Type B pancreatic cell (in vitro differentiated cells): ENCODE results near the gene OTOF. TPM values are rescaled to one million over a fixed set of nuclear protein-coding genes. Genes with fewer than 3 reads are reported as not detected.
A peak's percentile ranks its signal among the peaks of the same experiment; 100 is the strongest.

ENCODE experiments used
- DNase-seq: peaks from one replicate; pipeline ENCODE4 v3.0.0; 2021; ENCODE audit warnings: mixed read lengths; ENCODE audit not compliant: unreplicated experiment; ENCODE audit errors: extremely low spot score
- H3K27ac Mint-ChIP-seq: 2 replicates; pipeline ENCODE4 v1.8.0; 2021; ENCODE audit warnings: mild to moderate bottlenecking, mixed read lengths
- H3K27me3 Mint-ChIP-seq: 2 replicates; pipeline ENCODE4 v1.8.0; 2021; ENCODE audit warnings: mixed read lengths
- H3K36me3 Mint-ChIP-seq: 2 replicates; pipeline ENCODE4 v1.8.0; 2021; ENCODE audit warnings: mixed read lengths
- H3K4me1 Mint-ChIP-seq: one replicate; pipeline ENCODE4 v1.8.0; 2021; ENCODE audit warnings: mixed read lengths; ENCODE audit not compliant: unreplicated experiment
- H3K4me3 Mint-ChIP-seq: 2 replicates; pipeline ENCODE4 v1.8.0; 2021; ENCODE audit warnings: mild to moderate bottlenecking, mixed read lengths
- H3K9me3 Mint-ChIP-seq: 2 replicates; pipeline ENCODE4 v1.8.0; 2021; ENCODE audit warnings: mixed read lengths
- total RNA-seq: library from RNA; stranded (reverse); gene quantifications from 2 replicates; pipeline ENCODE4 v1.2.1, GENCODE V29; 2021; ENCODE audit warnings: low replicate concordance
- TF ChIP-seq, protein P1 (sequence below): fragments of 200-600 bp; sonication (generic); conservative IDR thresholded peaks from 2 replicates; pipeline ENCODE4 v1.5.0; 2021; ENCODE audit warnings: antibody characterized with exemption, mild to moderate bottlenecking

Gene OTOF
- total RNA-seq, 1 donor from 2014 or later: 0.05 TPM

- TF ChIP-seq, protein P1, sequence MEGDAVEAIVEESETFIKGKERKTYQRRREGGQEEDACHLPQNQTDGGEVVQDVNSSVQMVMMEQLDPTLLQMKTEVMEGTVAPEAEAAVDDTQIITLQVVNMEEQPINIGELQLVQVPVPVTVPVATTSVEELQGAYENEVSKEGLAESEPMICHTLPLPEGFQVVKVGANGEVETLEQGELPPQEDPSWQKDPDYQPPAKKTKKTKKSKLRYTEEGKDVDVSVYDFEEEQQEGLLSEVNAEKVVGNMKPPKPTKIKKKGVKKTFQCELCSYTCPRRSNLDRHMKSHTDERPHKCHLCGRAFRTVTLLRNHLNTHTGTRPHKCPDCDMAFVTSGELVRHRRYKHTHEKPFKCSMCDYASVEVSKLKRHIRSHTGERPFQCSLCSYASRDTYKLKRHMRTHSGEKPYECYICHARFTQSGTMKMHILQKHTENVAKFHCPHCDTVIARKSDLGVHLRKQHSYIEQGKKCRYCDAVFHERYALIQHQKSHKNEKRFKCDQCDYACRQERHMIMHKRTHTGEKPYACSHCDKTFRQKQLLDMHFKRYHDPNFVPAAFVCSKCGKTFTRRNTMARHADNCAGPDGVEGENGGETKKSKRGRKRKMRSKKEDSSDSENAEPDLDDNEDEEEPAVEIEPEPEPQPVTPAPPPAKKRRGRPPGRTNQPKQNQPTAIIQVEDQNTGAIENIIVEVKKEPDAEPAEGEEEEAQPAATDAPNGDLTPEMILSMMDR: no peak
- Mint-ChIP-seq H3K9me3 (no peaks in the 10 kb centered on the region), H3K4me1 (no peaks in the 10 kb centered on the region), H3K27me3 (no peaks in the 10 kb centered on the region), H3K27ac (no peak overlapping the region), H3K4me3 (no peak overlapping the region), H3K36me3 (no peaks in the 10 kb centered on the region)
- DNase-seq: no peak
These were observed 22.8 kb downstream of the OTOF start for GRCh38 chr2:26455037-26455669.

- TF ChIP-seq, protein P1: no peak
- H3K4me3 Mint-ChIP-seq: no peak overlapping the region
- H3K4me1 Mint-ChIP-seq: no peaks in the 10 kb centered on the region
These were observed 23.3 kb downstream of the OTOF start for GRCh38 chr2:26454561-26455001.

DNA sequence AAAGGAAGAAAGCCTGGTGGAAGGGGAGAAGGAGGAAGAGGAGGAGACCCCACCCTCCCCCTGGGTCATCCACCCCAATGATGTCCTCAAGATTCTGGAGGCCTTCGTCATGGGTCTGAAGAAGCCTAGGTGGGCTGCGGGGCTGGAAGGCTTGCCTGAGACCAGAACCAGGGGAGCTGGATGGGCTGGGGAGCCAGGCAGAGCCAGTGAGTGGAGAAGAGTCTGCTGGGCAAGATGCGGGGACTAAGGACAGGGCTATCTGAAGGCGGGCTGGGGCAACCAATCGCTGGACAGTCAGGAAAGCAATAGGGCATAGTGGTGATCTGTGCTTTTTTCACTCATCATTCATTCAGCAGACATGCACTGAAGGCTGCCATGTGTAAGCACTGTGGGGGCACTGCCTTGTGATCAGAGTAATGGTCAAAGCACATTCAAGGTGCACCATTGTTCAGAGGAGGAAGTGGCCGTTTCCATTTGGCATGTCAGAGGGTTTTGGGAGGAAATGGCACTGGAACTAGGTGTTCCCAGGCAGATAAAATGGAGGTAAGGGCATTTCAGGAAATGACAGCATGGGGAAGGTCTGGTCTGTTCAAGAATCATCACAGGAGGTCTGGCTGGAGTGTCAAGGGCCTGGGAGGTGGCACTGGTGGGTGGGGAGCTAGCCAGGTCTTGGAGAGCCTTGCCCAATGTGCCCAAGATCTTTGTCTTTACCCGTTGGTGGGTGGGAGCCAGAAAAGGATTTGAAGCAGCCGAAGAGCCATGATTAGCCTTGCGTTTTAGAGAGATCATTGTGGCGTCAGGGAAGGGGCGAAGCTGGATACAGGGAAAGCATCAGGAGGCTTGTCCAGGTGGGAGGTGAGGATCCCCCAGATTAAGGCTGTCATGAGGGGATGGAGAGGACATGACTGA lies 24.2 kb downstream of the OTOF start:
- H3K27me3 Mint-ChIP-seq: no peaks in the 10 kb centered on the region
- TF ChIP-seq, protein P1: no peak
- H3K27ac Mint-ChIP-seq: no peak overlapping the region
- no peaks in the 10 kb centered on the region for H3K4me1 Mint-ChIP-seq
- H3K9me3 Mint-ChIP-seq: no peaks in the 10 kb centered on the region
- H3K36me3 Mint-ChIP-seq: no peaks in the 10 kb centered on the region
- no peak overlapping the region for H3K4me3 Mint-ChIP-seq
- no peak for DNase-seq

More at GRCh38 chr2:26454561-26455001, 23.3 kb downstream of the OTOF start:
- Mint-ChIP-seq H3K27ac (no peak overlapping the region), H3K9me3 (no peaks in the 10 kb centered on the region), H3K27me3 (no peaks in the 10 kb centered on the region), H3K36me3 (no peaks in the 10 kb centered on the region)
- peak; percentile 59 for DNase-seq

DNA sequence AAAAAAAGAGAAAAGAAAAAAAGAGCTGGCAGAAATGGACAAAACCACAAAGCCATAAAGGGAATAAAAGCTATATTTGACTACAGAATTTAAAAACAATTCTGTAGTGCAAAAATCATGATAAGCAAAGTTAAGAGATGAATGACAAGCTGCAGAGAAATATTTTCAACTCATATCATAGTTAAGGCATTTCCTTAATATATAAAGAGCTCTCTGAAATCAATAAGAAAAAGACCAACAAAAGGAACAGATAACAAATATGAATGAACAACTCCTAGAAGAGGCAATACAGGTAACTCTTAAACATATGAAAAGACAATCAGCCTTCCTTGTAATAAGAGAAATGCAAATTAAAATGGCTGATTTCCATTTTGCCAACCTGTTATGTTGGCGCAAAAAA lies 26.2 kb downstream of the OTOF start:
- H3K27ac Mint-ChIP-seq: no peak overlapping the region
- no peak for DNase-seq
- TF ChIP-seq, protein P1: no peak
- H3K27me3 Mint-ChIP-seq: no peaks in the 10 kb centered on the region
- H3K4me3 Mint-ChIP-seq: no peak overlapping the region
- no peaks in the 10 kb centered on the region for H3K36me3 Mint-ChIP-seq
- no peaks in the 10 kb centered on the region for H3K9me3 Mint-ChIP-seq
- H3K4me1 Mint-ChIP-seq: no peaks in the 10 kb centered on the region

DNA sequence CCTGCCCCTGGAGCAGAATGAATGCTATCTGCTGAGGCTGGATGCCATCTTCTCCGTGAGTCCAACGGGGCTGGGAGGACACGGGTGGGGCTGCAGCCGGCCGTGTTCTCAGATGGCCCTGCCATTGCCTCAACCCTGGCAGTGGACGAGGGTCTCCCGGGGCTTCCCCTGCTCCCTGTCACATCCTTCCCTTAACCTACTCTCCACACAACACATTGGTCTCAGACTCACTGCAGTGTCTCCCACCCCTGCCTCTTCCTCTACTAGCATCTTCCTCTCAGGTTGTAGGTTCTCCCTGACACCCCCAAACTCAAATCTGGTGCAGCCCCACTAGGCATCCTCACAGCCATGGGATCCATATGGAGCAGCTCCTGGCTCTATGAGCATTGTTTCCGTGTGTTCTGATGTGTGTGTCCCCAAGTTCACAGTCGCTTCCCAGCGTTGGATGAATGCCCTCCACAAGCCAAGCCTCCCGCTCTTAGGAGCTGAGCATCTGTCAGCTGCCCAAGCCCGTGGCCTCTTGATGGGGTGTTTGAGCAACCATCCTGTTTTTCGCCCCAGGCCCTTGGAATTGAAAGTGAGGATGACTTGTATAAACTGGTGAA lies 27.8 kb downstream of the OTOF start:
- no peak for DNase-seq
- H3K4me1 Mint-ChIP-seq: no peaks in the 10 kb centered on the region
- H3K27me3 Mint-ChIP-seq: no peaks in the 10 kb centered on the region
- TF ChIP-seq, protein P1: no peak
- H3K9me3 Mint-ChIP-seq: no peaks in the 10 kb centered on the region
- H3K4me3 Mint-ChIP-seq: no peak overlapping the region
- H3K27ac Mint-ChIP-seq: no peak overlapping the region
- no peaks in the 10 kb centered on the region for H3K36me3 Mint-ChIP-seq
